ENCODE results near the gene NAPSA.

The NAPSA gene

GRCh38 chr19:50379602-50380001 is 14.2 kb upstream of the NAPSA start:
- Histone ChIP-seq H3K4me3 (no peak overlapping the region), H3K27ac (no peak overlapping the region)
- DNase-seq (ENCODE audit: low spot score): no peak
- TF ChIP-seq, protein P1, sequence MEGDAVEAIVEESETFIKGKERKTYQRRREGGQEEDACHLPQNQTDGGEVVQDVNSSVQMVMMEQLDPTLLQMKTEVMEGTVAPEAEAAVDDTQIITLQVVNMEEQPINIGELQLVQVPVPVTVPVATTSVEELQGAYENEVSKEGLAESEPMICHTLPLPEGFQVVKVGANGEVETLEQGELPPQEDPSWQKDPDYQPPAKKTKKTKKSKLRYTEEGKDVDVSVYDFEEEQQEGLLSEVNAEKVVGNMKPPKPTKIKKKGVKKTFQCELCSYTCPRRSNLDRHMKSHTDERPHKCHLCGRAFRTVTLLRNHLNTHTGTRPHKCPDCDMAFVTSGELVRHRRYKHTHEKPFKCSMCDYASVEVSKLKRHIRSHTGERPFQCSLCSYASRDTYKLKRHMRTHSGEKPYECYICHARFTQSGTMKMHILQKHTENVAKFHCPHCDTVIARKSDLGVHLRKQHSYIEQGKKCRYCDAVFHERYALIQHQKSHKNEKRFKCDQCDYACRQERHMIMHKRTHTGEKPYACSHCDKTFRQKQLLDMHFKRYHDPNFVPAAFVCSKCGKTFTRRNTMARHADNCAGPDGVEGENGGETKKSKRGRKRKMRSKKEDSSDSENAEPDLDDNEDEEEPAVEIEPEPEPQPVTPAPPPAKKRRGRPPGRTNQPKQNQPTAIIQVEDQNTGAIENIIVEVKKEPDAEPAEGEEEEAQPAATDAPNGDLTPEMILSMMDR (IDR thresholded peaks at IDR 0.05): no peak

GRCh38 chr19:50378863-50379236 is 13.4 kb upstream of the NAPSA start:
- Histone ChIP-seq H3K27ac (no peak overlapping the region), H3K4me3 (no peak overlapping the region)
- DNase-seq (ENCODE audit: low spot score): no peak
- TF ChIP-seq, protein P1 (IDR thresholded peaks at IDR 0.05): no peak

DNA sequence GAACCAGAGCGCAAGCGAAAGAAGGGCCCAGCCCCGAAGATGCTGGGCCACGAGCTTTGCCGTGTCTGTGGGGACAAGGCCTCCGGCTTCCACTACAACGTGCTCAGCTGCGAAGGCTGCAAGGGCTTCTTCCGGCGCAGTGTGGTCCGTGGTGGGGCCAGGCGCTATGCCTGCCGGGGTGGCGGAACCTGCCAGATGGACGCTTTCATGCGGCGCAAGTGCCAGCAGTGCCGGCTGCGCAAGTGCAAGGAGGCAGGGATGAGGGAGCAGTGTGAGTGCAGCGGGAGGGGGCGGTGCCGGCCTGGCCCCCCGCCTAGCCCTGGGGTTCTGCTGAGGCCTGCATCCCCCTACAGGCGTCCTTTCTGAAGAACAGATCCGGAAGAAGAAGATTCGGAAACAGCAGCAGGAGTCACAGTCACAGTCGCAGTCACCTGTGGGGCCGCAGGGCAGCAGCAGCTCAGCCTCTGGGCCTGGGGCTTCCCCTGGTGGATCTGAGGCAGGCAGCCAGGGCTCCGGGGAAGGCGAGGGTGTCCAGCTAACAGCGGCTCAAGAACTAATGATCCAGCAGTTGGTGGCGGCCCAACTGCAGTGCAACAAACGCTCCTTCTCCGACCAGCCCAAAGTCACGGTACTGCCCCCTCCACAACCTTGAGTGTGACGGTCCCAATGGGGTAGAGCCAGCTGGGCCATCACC is 12.9 kb upstream of the NAPSA start:
- H3K4me3 ChIP-seq: no peak overlapping the region
- no peak for DNase-seq (ENCODE audit: low spot score)
- no peak overlapping the region for H3K27ac ChIP-seq
- TF ChIP-seq, protein P1 (IDR thresholded peaks at IDR 0.05): no peak

- no peak for DNase-seq (ENCODE audit: low spot score)
- Histone ChIP-seq H3K27ac (peak overlapping the region; percentile 100), H3K4me3 (peak overlapping the region; percentile 99)
- TF ChIP-seq, protein P1 (IDR thresholded peaks at IDR 0.05): no peak
Measured at GRCh38 chr19:50377517-50377916, 12.1 kb upstream of the NAPSA start.

DNA sequence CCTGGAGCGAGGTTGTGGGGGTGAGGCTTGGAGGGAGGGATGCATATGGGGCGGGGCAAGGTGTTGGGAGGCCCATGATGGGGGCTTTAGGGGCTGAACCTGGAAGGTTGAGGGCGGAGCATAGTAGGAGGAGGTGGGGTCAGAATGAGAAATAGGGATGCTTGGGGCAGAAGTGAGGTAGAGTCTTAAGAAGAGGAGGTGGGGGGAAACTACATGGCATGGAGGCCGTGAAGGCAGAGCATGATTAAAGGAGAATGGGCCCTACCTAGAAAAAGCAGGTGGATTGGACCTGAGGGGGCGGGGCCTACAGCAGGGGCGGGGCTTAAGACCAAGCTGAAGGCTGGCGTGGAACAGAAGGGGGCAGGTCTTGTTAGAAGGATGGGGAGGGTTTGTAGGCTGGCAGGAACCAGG is 11.6 kb upstream of the NAPSA start:
- Histone ChIP-seq H3K27ac (peak overlapping the region; percentile 100), H3K4me3 (peak overlapping the region; percentile 99)
- DNase-seq (ENCODE audit: low spot score): no peak
- TF ChIP-seq, protein P1 (IDR thresholded peaks at IDR 0.05): no peak

GRCh38 chr19:50376166-50377050 is 11.0 kb upstream of the NAPSA start, which contains the start of gene NR1H2:
Gene NR1H2, plus strand, starts transcription at chr19:50376457. Its CDS starts 1,149 bp downstream, at chr19:50377606.
- peak; percentile 96 for DNase-seq (ENCODE audit: low spot score)
- TF ChIP-seq, protein P1 (IDR thresholded peaks at IDR 0.05): no peak
- Histone ChIP-seq H3K27ac (peak within 1 kb of the TSS; percentile 100), H3K4me3 (peak within 1 kb of the TSS; percentile 99)
